Left lung (tissue), 10 donors: ENCODE results near the gene DNAH2. TPM values are rescaled to one million over a fixed set of nuclear protein-coding genes. Genes with fewer than 3 reads are reported as not detected.

ENCODE experiments used
- ATAC-seq: fragments of 200-7000 bp; cut with Tn5 transposase; one replicate; pipeline ENCODE4 v1.9.1; 2020; ENCODE audit warnings: moderate library complexity
- DNase-seq, 4 donors: peaks; one replicate each; pipeline ENCODE4 v3.0.0-alpha.2; 2013 to 2020
- H3K27ac ChIP-seq, 2 donors: fragments of 200-600 bp; sonication (generic) in 1 of 2; one replicate each; pipeline versions ENCODE4 v1.5.0 to v1.8.0; 2020 to 2021
- H3K27me3 ChIP-seq, 2 donors: fragments of 200-600 bp; sonication (generic) in 1 of 2; one replicate each; pipeline versions ENCODE4 v1.5.0 to v1.8.0; 2020 to 2021
- H3K36me3 ChIP-seq, 2 donors: fragments of 200-600 bp; sonication (generic) in 1 of 2; one replicate each; pipeline versions ENCODE4 v1.5.0 to v1.8.0; 2020 to 2021
- H3K4me1 ChIP-seq, 2 donors: fragments of 200-600 bp; one replicate each; pipeline ENCODE4 v1.8.0; 2021
- H3K4me3 ChIP-seq, 2 donors: fragments of 200-600 bp; sonication (generic) in 1 of 2; one replicate each; pipeline versions ENCODE4 v1.5.0 to v1.8.0; 2020 to 2021; ENCODE audit warnings: mild to moderate bottlenecking in 1 of 2
- H3K9me3 ChIP-seq, 2 donors: fragments of 200-600 bp; sonication (generic) in 1 of 2; one replicate each; pipeline versions ENCODE4 v1.5.0 to v1.8.0; 2020 to 2021
- intact Hi-C, 2 donors: fragments of 100-400 bp; cut with DNase I; formaldehyde crosslinking; loops; one replicate each; pipeline versions ENCODE4 v1.11.2 to v1.14.2; 2022
- polyA plus RNA-seq, 6 donors: library from polyadenylated mRNA; unstranded; fragments of 120-200 nt; gene quantifications; one replicate each; pipeline ENCODE4 v1.2.1, GENCODE V29; 2013; ENCODE audit not compliant: insufficient read length in 6 of 6
- total RNA-seq, 2 donors: library from RNA; stranded (reverse); fragmentation: NEBNext Ultra II Directional; extraction: Animal tissue kit (Norgen Biotek cat#: 25700); gene quantifications; one replicate each; pipeline ENCODE4 v1.2.1, GENCODE V29; 2021
- TF ChIP-seq, protein P1 (sequence below), 2 donors: fragments of 200-600 bp; sonication (generic) in 1 of 2; IDR thresholded peaks; one replicate each; pipeline versions ENCODE4 v1.5.0 to v1.8.0; 2021; ENCODE audit warnings: antibody characterized with exemption in 2 of 2
- donor health status: DM: no; HTN: yes; CAD: no.
- donor health status: DM: no; HTN: no; CAD: no.

DNAH2 gene
- total and polyA plus RNA-seq, 8 donors = 0.67 to 4.5 (median 2.6) TPM

DNA sequence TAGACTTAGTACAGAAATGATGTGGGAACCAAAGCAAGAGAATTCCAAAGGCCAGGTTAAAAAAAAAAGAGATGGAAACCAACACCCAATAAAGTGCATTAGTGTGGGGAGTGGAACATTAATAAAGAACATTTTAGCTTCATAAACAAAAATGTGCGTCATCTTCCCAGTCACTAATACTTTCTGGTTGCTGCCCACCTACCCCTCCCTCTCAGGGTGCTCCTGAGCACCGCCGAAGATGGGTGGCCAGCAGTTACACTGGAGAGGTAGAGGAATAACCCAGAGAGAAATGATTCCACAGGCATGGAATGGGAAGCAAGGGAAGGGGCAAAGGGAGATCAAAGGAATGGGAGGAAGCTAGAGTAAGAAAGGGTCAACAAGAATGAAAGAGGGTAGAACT, 165.1 kb downstream of the DNAH2 start:
- no peaks in the 10 kb centered on the region for H3K27me3 ChIP-seq

More for the DNA sequence above, 165.1 kb downstream of the DNAH2 start:
- Histone ChIP-seq H3K9me3 (no peaks in the 10 kb centered on the region), H3K27ac (peak overlapping the region; percentile 28 to 55), H3K4me1 (peaks cover 4 to 65% of the 10 kb centered on the region in 2 donors), H3K4me3 (no peak overlapping the region), H3K36me3 (no peaks in the 10 kb centered on the region)
- ATAC-seq (no peak), DNase-seq (no peak)
- TF ChIP-seq, protein P1, sequence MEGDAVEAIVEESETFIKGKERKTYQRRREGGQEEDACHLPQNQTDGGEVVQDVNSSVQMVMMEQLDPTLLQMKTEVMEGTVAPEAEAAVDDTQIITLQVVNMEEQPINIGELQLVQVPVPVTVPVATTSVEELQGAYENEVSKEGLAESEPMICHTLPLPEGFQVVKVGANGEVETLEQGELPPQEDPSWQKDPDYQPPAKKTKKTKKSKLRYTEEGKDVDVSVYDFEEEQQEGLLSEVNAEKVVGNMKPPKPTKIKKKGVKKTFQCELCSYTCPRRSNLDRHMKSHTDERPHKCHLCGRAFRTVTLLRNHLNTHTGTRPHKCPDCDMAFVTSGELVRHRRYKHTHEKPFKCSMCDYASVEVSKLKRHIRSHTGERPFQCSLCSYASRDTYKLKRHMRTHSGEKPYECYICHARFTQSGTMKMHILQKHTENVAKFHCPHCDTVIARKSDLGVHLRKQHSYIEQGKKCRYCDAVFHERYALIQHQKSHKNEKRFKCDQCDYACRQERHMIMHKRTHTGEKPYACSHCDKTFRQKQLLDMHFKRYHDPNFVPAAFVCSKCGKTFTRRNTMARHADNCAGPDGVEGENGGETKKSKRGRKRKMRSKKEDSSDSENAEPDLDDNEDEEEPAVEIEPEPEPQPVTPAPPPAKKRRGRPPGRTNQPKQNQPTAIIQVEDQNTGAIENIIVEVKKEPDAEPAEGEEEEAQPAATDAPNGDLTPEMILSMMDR (IDR thresholded peaks at IDR 0.05) = no peak
- intact Hi-C loops = no loop called here

Other genes starting within 250 kb of the DNAH2 start
- 10 to 100 TPM; 46.2 to 63.2 TPM for gene ZBTB4, start 238.1 kb upstream of the DNAH2 start, total RNA-seq
- gene ZBTB4, start 238.1 kb upstream of the DNAH2 start, polyA plus RNA-seq = 10 to 100 TPM; 39.7 to 49.7 (median 42.8) TPM
- not detected for gene SLC35G6, start 236.3 kb upstream of the DNAH2 start, total RNA-seq
- under 1 TPM; 0.17 to 0.35 (median 0.35) TPM for gene SLC35G6, start 236.3 kb upstream of the DNAH2 start, polyA plus RNA-seq
- gene POLR2A, start 233.4 kb upstream of the DNAH2 start, total RNA-seq = 100 to 1,000 TPM in 1 of 2 donors, 10 to 100 TPM in 1; 90.8 to 116 TPM
- 100 to 1,000 TPM in 4 of 6 donors, 10 to 100 TPM in 2; 97.2 to 118 (median 109) TPM for gene POLR2A, start 233.4 kb upstream of the DNAH2 start, polyA plus RNA-seq
- 10 to 100 TPM; 48.5 to 50.5 TPM for gene TNFSF12, start 168.7 kb upstream of the DNAH2 start, total RNA-seq
- 10 to 100 TPM; 23.6 to 30.7 (median 28.4) TPM for gene TNFSF12, start 168.7 kb upstream of the DNAH2 start, polyA plus RNA-seq
- 10 to 100 TPM; 79.2 to 87.4 TPM for gene TNFSF13, start 159.0 kb upstream of the DNAH2 start, total RNA-seq
- gene TNFSF13, start 159.0 kb upstream of the DNAH2 start, polyA plus RNA-seq = 10 to 100 TPM; 13.5 to 21.9 (median 19.8) TPM
- 10 to 100 TPM; 43.5 to 48.6 TPM for gene SENP3, start 155.8 kb upstream of the DNAH2 start, total RNA-seq
- 10 to 100 TPM; 61.9 to 72.5 (median 69.5) TPM for gene SENP3, start 155.8 kb upstream of the DNAH2 start, polyA plus RNA-seq
- gene CD68, start 138.1 kb upstream of the DNAH2 start, total RNA-seq = 100 to 1,000 TPM; 305 to 427 TPM
- gene CD68, start 138.1 kb upstream of the DNAH2 start, polyA plus RNA-seq = 10 to 100 TPM; 23.1 to 35.7 (median 30.5) TPM
- 10 to 100 TPM; 81.4 to 87.5 TPM for gene MPDU1, start 133.9 kb upstream of the DNAH2 start, total RNA-seq
- gene MPDU1, start 133.9 kb upstream of the DNAH2 start, polyA plus RNA-seq = 10 to 100 TPM; 77.8 to 96.1 (median 85.8) TPM
- gene SOX15, start 127.7 kb upstream of the DNAH2 start, total RNA-seq = under 1 TPM in 1 of 2 donors, not detected in 1; 0.31 TPM
- 1 to 10 TPM; 1.5 to 2.0 (median 1.9) TPM for gene SOX15, start 127.7 kb upstream of the DNAH2 start, polyA plus RNA-seq
- 10 to 100 TPM; 30.6 to 34.6 TPM for gene FXR2, start 102.8 kb upstream of the DNAH2 start, total RNA-seq
- gene FXR2, start 102.8 kb upstream of the DNAH2 start, polyA plus RNA-seq = 10 to 100 TPM; 35.9 to 47.5 (median 40.5) TPM
- gene SAT2, start 89.9 kb upstream of the DNAH2 start, total RNA-seq = 10 to 100 TPM; 59.8 to 77.3 TPM
- 10 to 100 TPM; 78.2 to 95.9 (median 87.2) TPM for gene SAT2, start 89.9 kb upstream of the DNAH2 start, polyA plus RNA-seq
- under 1 TPM in 1 of 2 donors, not detected in 1; 0.50 TPM for gene SHBG, start 87.6 kb upstream of the DNAH2 start, total RNA-seq
- gene SHBG, start 87.6 kb upstream of the DNAH2 start, polyA plus RNA-seq = 1 to 10 TPM in 5 of 6 donors, under 1 TPM in 1; 0.72 to 2.2 (median 1.3) TPM
- gene ATP1B2, start 66.8 kb upstream of the DNAH2 start, total RNA-seq = 1 to 10 TPM in 1 of 2 donors, under 1 TPM in 1; 0.68 to 2.4 TPM
- 10 to 100 TPM; 23.2 to 31.3 (median 28.7) TPM for gene ATP1B2, start 66.8 kb upstream of the DNAH2 start, polyA plus RNA-seq
- 10 to 100 TPM; 50.9 to 54.3 TPM for gene TP53, start 30.3 kb upstream of the DNAH2 start, total RNA-seq
- 10 to 100 TPM; 77.9 to 90.4 (median 82.3) TPM for gene TP53, start 30.3 kb upstream of the DNAH2 start, polyA plus RNA-seq
- 10 to 100 TPM in 1 of 2 donors, 1 to 10 TPM in 1; 9.4 to 10.6 TPM for gene WRAP53, start 29.3 kb upstream of the DNAH2 start, total RNA-seq
- 10 to 100 TPM; 13.3 to 16.0 (median 14.0) TPM for gene WRAP53, start 29.3 kb upstream of the DNAH2 start, polyA plus RNA-seq
- 1 to 10 TPM; 1.2 to 3.1 TPM for gene EFNB3, start 12.5 kb upstream of the DNAH2 start, total RNA-seq
- 10 to 100 TPM; 23.4 to 34.1 (median 32.1) TPM for gene EFNB3, start 12.5 kb upstream of the DNAH2 start, polyA plus RNA-seq
- 10 to 100 TPM; 37.6 to 49.2 TPM for gene KDM6B, start 116.5 kb downstream of the DNAH2 start, total RNA-seq
- gene KDM6B, start 116.5 kb downstream of the DNAH2 start, polyA plus RNA-seq = 10 to 100 TPM; 20.1 to 30.4 (median 24.4) TPM
- 1 to 10 TPM; 5.7 to 6.5 TPM for gene TMEM88, start 137.3 kb downstream of the DNAH2 start, total RNA-seq
- gene TMEM88, start 137.3 kb downstream of the DNAH2 start, polyA plus RNA-seq = 10 to 100 TPM; 10.4 to 25.5 (median 18.3) TPM
- 10 to 100 TPM; 60.5 to 72.6 TPM for gene NAA38, start 139.8 kb downstream of the DNAH2 start, total RNA-seq
- gene NAA38, start 139.8 kb downstream of the DNAH2 start, polyA plus RNA-seq = 10 to 100 TPM; 56.3 to 95.7 (median 76.9) TPM
- gene CYB5D1, start 140.3 kb downstream of the DNAH2 start, total RNA-seq = 10 to 100 TPM in 1 of 2 donors, 1 to 10 TPM in 1; 9.8 to 12.3 TPM
- 10 to 100 TPM; 14.6 to 25.8 (median 20.9) TPM for gene CYB5D1, start 140.3 kb downstream of the DNAH2 start, polyA plus RNA-seq
- 100 to 1,000 TPM in 1 of 2 donors, 10 to 100 TPM in 1; 95.3 to 118 TPM for gene CHD3, start 171.0 kb downstream of the DNAH2 start, total RNA-seq
- 100 to 1,000 TPM; 194 to 222 (median 205) TPM for gene CHD3, start 171.0 kb downstream of the DNAH2 start, polyA plus RNA-seq
- 1 to 10 TPM; 4.5 to 5.1 TPM for gene RNF227, start 198.5 kb downstream of the DNAH2 start, total RNA-seq
- 1 to 10 TPM; 2.8 to 3.4 (median 3.2) TPM for gene RNF227, start 198.5 kb downstream of the DNAH2 start, polyA plus RNA-seq
- gene KCNAB3, start 212.1 kb downstream of the DNAH2 start, total RNA-seq = 1 to 10 TPM; 2.5 to 3.5 TPM
- 10 to 100 TPM in 5 of 6 donors, 1 to 10 TPM in 1; 9.4 to 12.7 (median 11.5) TPM for gene KCNAB3, start 212.1 kb downstream of the DNAH2 start, polyA plus RNA-seq
- gene TRAPPC1, start 214.2 kb downstream of the DNAH2 start, total RNA-seq = 100 to 1,000 TPM; 141 to 181 TPM
- 100 to 1,000 TPM; 123 to 151 (median 139) TPM for gene TRAPPC1, start 214.2 kb downstream of the DNAH2 start, polyA plus RNA-seq
- gene CNTROB, start 214.5 kb downstream of the DNAH2 start, total RNA-seq = 10 to 100 TPM; 38.2 to 50.1 TPM
- 10 to 100 TPM; 77.9 to 87.5 (median 83.6) TPM for gene CNTROB, start 214.5 kb downstream of the DNAH2 start, polyA plus RNA-seq